DMS79 (cell line): ENCODE results near the gene CGB7.
A peak's percentile ranks its signal among the peaks of the same experiment; 100 is the strongest.
"Not testable (repeated sequence)": the region's sequence is repeated elsewhere in the genome, so short reads cannot be mapped to it uniquely, and the experiment has no call there.

ENCODE experiments used
- DNase-seq: peaks from one replicate; lab custom pipeline; 2025; lab: John Stamatoyannopoulos, UW

Gene CGB7

GRCh38 chr19:49042177-49042576 lies 15.4 kb downstream of the CGB7 start:
- no peak for DNase-seq

DNA sequence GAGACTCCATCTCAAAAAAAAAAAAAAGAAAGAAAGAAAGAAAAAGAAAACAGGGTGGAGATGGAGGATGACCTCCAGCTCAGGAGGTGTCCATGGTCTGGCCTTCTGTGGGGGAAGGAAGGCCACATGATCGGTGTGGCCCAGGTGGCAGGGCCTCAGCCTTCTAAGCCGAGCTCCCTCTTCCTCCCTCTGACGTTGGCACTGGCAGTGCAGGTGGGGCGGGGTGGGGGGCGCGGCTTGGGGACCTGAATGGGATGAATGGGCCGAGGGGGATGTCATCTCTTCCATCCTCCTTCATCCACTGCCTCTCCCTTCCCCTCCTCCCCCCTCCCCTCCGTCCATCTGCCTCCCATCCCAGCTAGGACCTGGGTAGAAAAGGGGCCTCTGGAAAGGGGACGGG lies 17.8 kb downstream of the CGB7 start:
- DNase-seq: not testable (repeated sequence)

GRCh38 chr19:49038557-49039276 lies 18.8 kb downstream of the CGB7 start:
- not testable (repeated sequence) for DNase-seq

DNA sequence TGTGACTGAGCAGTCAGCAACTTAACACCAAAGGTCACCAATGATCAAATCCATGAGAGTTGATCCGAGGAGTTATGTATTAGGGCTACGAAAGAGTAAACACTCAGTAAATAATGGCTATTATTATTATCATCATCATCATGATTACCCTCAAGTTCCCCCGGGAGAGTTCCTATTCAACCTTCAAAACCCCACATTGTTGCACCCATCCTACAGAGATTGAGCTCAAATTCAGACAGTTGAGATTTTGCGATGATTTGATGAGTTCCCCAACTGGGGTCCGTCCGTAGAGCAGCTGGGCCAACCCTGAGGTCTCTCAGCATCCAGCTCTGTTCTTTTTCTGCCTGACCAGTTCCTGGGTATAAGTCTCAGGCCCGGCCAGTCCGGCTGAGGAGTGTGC lies 19.4 kb downstream of the CGB7 start:
- DNase-seq: not testable (repeated sequence)

DNA sequence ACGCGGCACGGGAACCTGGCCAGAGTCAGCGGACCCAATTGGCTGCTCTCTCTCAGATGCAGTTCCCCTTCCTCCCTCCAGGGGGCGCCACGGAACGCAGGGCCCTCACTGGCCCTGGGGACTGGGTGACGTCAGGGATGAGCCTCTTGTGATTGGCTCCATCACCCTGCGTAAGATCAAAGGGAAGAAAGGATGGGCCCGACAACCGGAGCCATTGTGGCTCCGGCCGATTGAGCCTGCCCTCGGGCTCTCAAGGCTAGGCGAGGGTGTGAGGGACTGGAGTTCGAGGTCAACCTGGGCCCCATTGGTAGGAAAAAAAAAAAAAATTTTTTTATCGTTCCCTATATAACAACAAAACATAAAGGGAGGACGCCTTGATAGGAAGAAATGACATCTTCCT lies 20.7 kb downstream of the CGB7 start, which contains the start of gene CGB1:
Gene CGB1, minus strand, starts transcription at position 81 of the 400 bp plus-strand sequence. CDS start 184 bp downstream, outside the sequence.
- not testable (repeated sequence) for DNase-seq

DNA sequence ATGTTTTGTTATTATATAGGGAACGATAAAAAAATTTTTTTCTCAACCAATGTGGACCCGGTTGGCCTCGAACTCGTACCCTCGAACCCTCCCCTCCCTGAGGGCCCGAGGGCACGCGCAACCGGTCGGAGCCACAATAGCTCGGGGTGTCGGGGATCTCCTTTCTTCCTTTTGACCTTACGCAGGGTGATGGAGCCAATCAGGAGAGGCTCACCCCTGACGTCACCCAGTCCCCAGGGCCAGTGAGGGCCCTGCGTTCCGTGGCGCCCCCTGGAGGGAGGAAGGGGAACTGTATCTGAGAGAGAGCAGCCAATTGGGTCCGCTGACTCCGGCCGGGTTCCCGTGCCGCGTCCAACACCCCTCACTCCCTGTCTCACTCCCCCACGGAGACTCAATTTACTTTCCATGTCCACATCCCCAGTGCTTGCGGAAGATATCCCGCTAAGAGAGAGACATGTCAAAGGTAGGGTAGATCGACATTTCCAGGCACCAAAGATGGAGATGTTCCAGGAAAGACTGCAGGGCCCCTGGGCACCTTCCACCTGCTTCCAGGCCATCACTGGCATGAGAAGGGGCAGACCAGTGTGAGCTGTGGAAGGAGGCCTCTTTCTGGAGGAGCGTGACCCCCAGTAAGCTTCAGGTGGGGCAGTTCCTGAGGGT lies 25.8 kb downstream of the CGB7 start, which contains the start of gene CGB2:
Gene CGB2, plus strand, starts transcription at position 249 of the 660 bp plus-strand sequence. Its CDS starts 206 bp downstream, at position 455.
- not testable (repeated sequence) for DNase-seq

- DNase-seq: not testable (repeated sequence)
Observed at GRCh38 chr19:49030323-49030722, 27.2 kb downstream of the CGB7 start.

GRCh38 chr19:49029749-49030148 lies 27.8 kb downstream of the CGB7 start:
- not testable (repeated sequence) for DNase-seq

DNA sequence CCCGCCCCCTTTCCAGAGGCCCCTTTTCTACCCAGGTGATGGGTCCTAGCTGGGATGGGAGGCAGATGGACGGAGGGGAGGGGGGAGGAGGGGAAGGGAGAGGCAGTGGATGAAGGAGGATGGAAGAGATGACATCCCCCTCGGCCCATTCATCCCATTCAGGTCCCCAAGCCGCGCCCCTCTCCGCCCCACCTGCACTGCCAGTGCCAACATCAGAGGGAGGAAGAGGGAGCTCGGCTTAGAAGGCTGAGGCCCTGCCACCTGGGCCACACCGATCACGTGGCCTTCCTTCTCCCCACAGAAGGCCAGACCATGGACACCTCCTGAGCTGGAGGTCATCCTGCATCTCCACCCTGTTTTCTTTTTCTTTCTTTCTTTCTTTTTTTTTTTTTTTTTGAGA lies 28.9 kb downstream of the CGB7 start:
- not testable (repeated sequence) for DNase-seq

DNA sequence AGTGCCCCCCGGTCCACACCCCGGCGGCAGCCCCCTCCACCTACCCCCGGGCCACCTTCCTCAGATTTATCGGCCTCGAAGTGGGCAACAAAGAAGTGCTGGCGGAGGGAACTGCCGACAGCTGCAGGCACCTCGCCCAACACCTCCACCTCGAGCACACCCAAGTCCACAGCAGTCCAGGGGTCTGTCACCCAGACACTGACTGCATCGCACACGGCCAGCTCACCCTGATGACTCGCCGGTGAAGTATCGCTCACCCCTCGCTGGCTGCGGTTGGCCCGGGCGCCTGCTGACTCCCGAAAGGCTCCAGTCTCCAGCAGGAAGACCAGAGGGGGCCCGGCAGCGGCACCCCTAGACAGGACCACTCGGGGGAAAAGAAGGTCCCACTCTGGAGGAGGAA lies 31.9 kb downstream of the CGB7 start:
- not testable (repeated sequence) for DNase-seq

DNA sequence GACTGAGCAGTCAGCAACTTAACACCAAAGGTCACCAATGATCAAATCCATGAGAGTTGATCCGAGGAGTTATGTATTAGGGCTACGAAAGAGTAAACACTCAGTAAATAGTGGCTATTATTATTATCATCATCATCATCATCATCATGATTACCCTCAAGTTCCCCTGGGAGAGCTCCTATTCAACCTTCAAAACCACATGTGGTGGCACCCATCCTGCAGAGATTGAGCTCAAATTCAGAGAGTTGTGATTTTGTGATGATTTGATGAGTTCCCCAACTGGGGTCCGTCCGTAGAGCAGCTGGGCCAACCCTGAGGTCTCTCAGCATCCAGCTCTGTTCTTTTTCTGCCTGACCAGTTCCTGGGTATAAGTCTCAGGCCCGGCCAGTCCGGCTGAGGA lies 32.5 kb downstream of the CGB7 start:
- DNase-seq: not testable (repeated sequence)

DNA sequence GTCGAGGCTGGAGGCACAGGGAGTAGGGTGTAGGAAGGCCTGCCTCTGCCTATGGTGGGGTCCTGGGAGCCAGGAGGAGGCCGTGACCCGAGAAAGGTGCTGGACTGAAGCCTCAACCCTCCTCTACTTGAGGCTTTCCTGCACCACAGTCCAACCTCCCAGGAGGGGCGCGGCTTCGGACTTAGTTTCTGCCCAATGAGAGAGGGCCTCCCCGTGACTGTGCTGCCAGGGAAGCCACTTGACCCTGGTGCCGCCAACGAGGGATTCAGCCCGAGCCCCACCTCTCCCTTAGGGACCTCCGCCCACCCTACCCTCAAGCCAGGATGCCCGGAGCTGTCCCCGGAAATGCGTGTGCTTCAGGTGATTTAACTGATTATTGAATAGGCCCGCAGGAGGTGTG lies 33.3 kb downstream of the CGB7 start, which contains the start of gene CGB3:
Gene CGB3, minus strand, starts transcription at position 101 of the 400 bp plus-strand sequence. CDS start 362 bp downstream, outside the sequence.
- not testable (repeated sequence) for DNase-seq

DNA sequence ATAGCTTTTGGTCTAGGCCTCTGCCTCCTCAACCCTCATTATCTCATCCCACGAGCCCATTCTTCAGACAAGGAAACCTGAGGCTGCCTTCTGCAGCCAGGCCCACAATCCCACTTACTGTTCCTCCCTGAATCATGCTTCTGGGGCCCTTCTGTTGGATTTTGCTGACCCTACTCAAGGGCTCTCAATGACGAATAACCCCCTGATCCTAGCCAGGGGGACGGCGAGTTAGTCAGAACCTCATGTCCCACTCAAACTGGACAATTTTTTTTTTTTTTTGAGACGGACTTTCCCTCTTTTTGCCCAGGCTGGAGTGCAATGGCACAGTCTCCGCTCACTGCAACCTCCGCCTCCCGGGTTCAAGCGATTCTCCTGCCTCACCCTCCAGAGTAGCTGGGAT lies 35.4 kb downstream of the CGB7 start:
- DNase-seq: no peak

GRCh38 chr19:49020931-49021895 lies 36.3 kb downstream of the CGB7 start:
- DNase-seq: no peak

DNA sequence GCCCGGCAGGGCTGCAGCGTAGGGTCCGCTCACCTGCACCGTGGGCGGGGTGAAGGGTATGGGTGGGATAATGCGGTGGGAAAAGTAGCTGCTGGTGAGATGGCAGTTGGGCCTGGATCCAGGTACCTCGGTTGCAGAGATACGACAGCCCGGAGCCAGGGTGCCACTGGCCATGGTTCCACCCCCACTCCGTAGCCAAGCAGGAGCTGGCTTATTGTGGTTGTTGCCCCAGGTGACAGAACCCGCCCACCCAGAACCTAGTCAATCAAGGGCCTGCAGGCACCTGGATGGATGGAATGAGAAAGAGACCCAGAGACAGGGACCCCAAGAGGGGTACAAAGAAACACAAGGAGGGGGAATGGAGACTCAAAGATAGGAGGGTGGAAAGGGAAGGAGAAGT lies 37.2 kb downstream of the CGB7 start:
- no peak for DNase-seq

GRCh38 chr19:49019242-49019932 lies 38.2 kb downstream of the CGB7 start:
- no peak for DNase-seq

DNA sequence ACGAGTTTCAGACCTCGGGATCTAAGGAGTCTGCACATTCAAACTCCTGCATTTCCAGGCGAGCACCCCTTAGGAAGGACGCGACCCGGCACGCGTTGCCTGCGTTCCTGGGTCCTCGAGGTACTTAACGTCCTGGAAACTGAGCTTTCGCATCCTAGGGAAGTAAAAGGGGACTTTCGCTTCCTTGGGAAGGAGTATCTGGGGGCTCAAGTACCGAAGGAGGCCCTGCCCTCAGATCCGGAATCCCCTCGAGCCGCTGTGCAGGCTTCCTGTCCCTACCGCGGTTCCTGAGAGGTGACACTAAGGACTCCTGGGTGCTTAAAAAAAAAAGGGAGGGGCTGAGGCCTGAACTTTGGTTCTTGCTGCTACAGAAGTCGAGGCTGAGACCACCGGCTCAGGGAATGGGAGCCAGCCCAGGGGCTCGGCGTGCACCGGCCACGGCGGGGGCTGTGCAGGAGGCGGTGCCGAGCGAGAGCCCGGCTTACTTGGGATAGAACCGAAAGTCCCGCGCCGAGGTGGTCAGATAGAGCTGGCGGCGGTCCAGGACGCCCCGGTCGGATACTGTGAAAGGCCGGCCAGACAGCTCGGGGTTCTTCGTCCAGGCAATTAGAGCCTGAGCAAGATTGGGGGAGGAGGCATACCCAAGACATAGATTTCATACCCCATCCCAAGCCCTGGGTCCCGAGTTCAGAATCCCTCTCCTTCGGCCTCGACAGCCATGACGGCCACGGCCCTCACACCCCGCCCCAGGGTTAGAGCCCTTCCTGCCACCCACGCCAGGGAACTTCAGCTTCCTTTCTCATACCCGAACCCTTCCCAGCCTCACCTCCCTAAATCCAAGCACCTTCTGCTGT lies 38.9 kb downstream of the CGB7 start:
- not testable (repeated sequence) for DNase-seq

DNA sequence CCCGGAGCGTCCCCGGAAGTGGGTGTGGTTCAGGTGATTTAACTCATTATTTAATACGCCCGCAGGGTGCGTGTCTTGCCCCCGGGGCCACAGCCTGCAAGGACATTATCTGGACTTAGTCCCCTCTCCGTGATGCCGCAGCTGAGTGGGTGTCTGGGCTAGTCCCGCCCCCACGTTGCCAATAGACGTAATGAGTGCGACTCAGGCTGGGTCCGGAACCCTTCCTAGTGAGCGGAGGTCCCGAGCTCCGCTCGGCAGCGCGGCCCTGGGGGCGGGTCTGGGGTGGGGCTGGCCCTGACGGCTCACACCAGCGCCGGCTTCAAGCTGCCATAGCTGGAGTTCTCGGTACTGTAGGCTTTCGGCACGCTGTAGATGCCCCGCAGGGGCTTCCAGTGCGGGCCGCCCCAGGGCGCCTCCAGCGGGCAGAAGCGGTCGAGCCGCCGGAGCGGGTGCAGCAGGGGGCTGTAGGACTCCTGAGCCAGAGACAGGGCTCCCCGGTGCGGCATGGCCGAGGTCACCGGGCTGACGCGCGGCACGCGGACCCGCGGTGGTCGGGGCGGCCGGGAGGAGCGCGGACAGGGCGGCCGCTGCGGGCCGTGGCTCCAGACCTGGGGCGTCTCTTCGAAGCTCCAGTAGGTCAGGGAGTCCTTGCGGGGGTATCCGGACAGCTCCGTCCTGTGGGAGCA lies 39.7 kb downstream of the CGB7 start:
- DNase-seq: peak; percentile 17

GRCh38 chr19:49017041-49017665 lies 40.4 kb downstream of the CGB7 start, which contains the start of gene LHB:
TSS of gene LHB (minus strand) at chr19:49017091. CDS start at chr19:49017081, 10 bp downstream.
- DNase-seq: no peak
